Liver (tissue), 9 donors: ENCODE measurements around the gene CETN2. TPM values are rescaled to one million over a fixed set of nuclear protein-coding genes. Genes with fewer than 3 reads are reported as not detected.

ENCODE experiments used
- DNase-seq: peaks from one replicate; pipeline ENCODE4 v3.0.0-alpha.2; 2017; ENCODE audit warnings: low spot score
- H3K27ac ChIP-seq, 2 donors: one replicate each; pipeline ENCODE4 v1.7.0; 2013; ENCODE audit warnings: inconsistent platforms in 2 of 2, low read length in 2 of 2, control low read depth in 1 of 2, low read depth in 1 of 2, mild to moderate bottlenecking in 1 of 2
- H3K27me3 ChIP-seq, 4 donors: one replicate each; pipeline versions ENCODE4 v1.6.1 to v1.7.0; 2013; ENCODE audit warnings: low read length in 3 of 4, inconsistent platforms in 1 of 4, mild to moderate bottlenecking in 1 of 4, moderate library complexity in 1 of 4; ENCODE audit not compliant: control insufficient read depth in 4 of 4, insufficient read depth in 4 of 4
- H3K36me3 ChIP-seq, 4 donors: one replicate each; pipeline versions ENCODE4 v1.6.1 to v1.7.0; 2013; ENCODE audit warnings: low read length in 3 of 4, mild to moderate bottlenecking in 3 of 4, low read depth in 1 of 4, moderate library complexity in 1 of 4; ENCODE audit not compliant: control insufficient read depth in 4 of 4, insufficient read depth in 3 of 4
- H3K4me1 ChIP-seq, 4 donors: one replicate each; pipeline versions ENCODE4 v1.6.1 to v1.7.0; 2013; ENCODE audit warnings: low read length in 3 of 4, mild to moderate bottlenecking in 3 of 4, moderate library complexity in 1 of 4; ENCODE audit not compliant: control insufficient read depth in 4 of 4, insufficient read depth in 4 of 4
- H3K4me3 ChIP-seq, 3 donors: one replicate each; pipeline versions ENCODE4 v1.6.1 to v1.7.0; 2013; ENCODE audit warnings: low read length in 3 of 3, control low read depth in 1 of 3, low read depth in 1 of 3, mild to moderate bottlenecking in 1 of 3
- H3K9ac ChIP-seq, 2 donors: one replicate each; pipeline ENCODE4 v1.7.0; 2013; ENCODE audit warnings: low read length in 2 of 2, mild to moderate bottlenecking in 2 of 2, moderate library complexity in 2 of 2, control low read depth in 1 of 2, low read depth in 1 of 2
- H3K9me3 ChIP-seq, 4 donors: one replicate each; pipeline versions ENCODE4 v1.6.1 to v1.7.0; 2013; ENCODE audit warnings: low read length in 3 of 4; ENCODE audit not compliant: control insufficient read depth in 4 of 4
- ATF3 ChIP-seq: IDR thresholded peaks from 2 replicates; pipeline ENCODE4 v1.6.1; 2016; ENCODE audit warnings: antibody characterized with exemption
- CTCF ChIP-seq: fragments of 150-350 bp; IDR thresholded peaks from 2 replicates; pipeline ENCODE4 v1.5.1; 2017; ENCODE audit warnings: improper control_type of control experiment, low read depth, low read length; ENCODE audit not compliant: missing input control
- EGR1 ChIP-seq, 2 donors: IDR thresholded peaks; 2 replicates each; pipeline ENCODE4 v1.6.1; 2016 to 2018; ENCODE audit warnings: antibody characterized with exemption in 2 of 2, low read depth in 2 of 2
- FOXA1 ChIP-seq: IDR thresholded peaks from 2 replicates; pipeline ENCODE4 v1.6.1; 2016; ENCODE audit warnings: antibody characterized with exemption
- FOXA2 ChIP-seq: IDR thresholded peaks from 2 replicates; pipeline ENCODE4 v1.6.1; 2016; ENCODE audit warnings: antibody characterized with exemption
- GABPA ChIP-seq, 2 donors: IDR thresholded peaks in 1 of 2; conservative IDR thresholded peaks in 1 of 2; 2 replicates each; pipeline ENCODE4 v1.6.1; 2016; ENCODE audit warnings: antibody characterized with exemption in 2 of 2, mild to moderate bottlenecking in 1 of 2, moderate library complexity in 1 of 2
- HNF4A ChIP-seq, 2 donors: conservative IDR thresholded peaks; 2 replicates each; pipeline ENCODE4 v1.6.1; 2016; ENCODE audit warnings: antibody characterized with exemption in 2 of 2, mild to moderate bottlenecking in 2 of 2
- HNF4G ChIP-seq: IDR thresholded peaks from 2 replicates; pipeline ENCODE4 v1.6.1; 2016; ENCODE audit warnings: antibody characterized with exemption
- JUND ChIP-seq, 2 donors: IDR thresholded peaks; 2 replicates each; pipeline ENCODE4 v1.6.1; 2016; ENCODE audit warnings: antibody characterized with exemption in 2 of 2
- MAX ChIP-seq: IDR thresholded peaks from 2 replicates; pipeline ENCODE4 v1.6.1; 2016; ENCODE audit warnings: antibody characterized with exemption
- NR2F2 ChIP-seq: IDR thresholded peaks from 2 replicates; pipeline ENCODE4 v1.6.1; 2016; ENCODE audit warnings: antibody characterized with exemption
- RAD21 ChIP-seq, 2 donors: IDR thresholded peaks; 2 replicates each; pipeline ENCODE4 v1.6.1; 2016; ENCODE audit warnings: antibody characterized with exemption in 2 of 2, mild to moderate bottlenecking in 2 of 2
- REST ChIP-seq: IDR thresholded peaks from 2 replicates; pipeline ENCODE4 v1.6.1; 2016; ENCODE audit warnings: antibody characterized with exemption, mild to moderate bottlenecking
- RXRA ChIP-seq, 2 donors: IDR thresholded peaks; 2 replicates each; pipeline ENCODE4 v1.6.1; 2017 to 2018; ENCODE audit warnings: antibody characterized with exemption in 2 of 2, mild to moderate bottlenecking in 1 of 2
- SP1 ChIP-seq: IDR thresholded peaks from 2 replicates; pipeline ENCODE4 v1.6.1; 2018; ENCODE audit warnings: antibody characterized with exemption, mild to moderate bottlenecking
- TAF1 ChIP-seq: conservative IDR thresholded peaks from 2 replicates; pipeline ENCODE4 v1.6.1; 2016; ENCODE audit warnings: antibody characterized with exemption, mild to moderate bottlenecking
- YY1 ChIP-seq: IDR thresholded peaks from 2 replicates; pipeline ENCODE4 v1.6.1; 2016; ENCODE audit warnings: antibody characterized with exemption, mild to moderate bottlenecking
- ZBTB33 ChIP-seq: IDR thresholded peaks from 2 replicates; pipeline ENCODE4 v1.6.1; 2016; ENCODE audit warnings: antibody characterized with exemption
- WGBS: extraction: QIAGEN DNeasy Blood & Tissue Kit; methylation state at CpG from one replicate; pipeline ENCODE4 v1.1.7; 2013; 5-methylcytosine and 5-hydroxymethylcytosine counted together
- polyA plus RNA-seq, 2 donors: library from polyadenylated mRNA; stranded (reverse) in 1 of 2; unstranded in 1 of 2; fragments of 200-250 nt in 1 of 2; fragments of >200 nt in 1 of 2; fragmentation: Nextera tagmentation in 1 of 2; extraction: Ambion mirVana in 1 of 2; gene quantifications; one replicate each; pipeline versions ENCODE4 v1.2.1 to v1.2.3, GENCODE V29; 2013 to 2015
- total RNA-seq, 2 donors: library from RNA; depleted of rRNA; stranded (reverse); fragments of >200 nt; gene quantifications; one replicate each; pipeline ENCODE4 v1.2.3, GENCODE V29; 2014
- donor health status: healthy.
- donor health status: healthy.
- donor health status: healthy.
- donor health status: healthy.
- donor health status: healthy.

CETN2 gene
- total and polyA plus RNA-seq, 4 donors, result 10.1 to 24.3 (median 13.7) TPM

- TF ChIP-seq GABPA (IDR thresholded peaks at IDR 0.05 in 1 of 2, conservative IDR thresholded peaks at IDR 0.05 in 1 of 2) (no peak), RXRA (IDR thresholded peaks at IDR 0.05) (no peak), EGR1 (IDR thresholded peaks at IDR 0.05; ENCODE audit: low read depth in 2 of 2) (no peak), ZBTB33 (no peak), HNF4A (conservative IDR thresholded peaks at IDR 0.05) (no peak), ATF3 (no peak), SP1 (no peak)
- no peak overlapping the region for H3K27ac ChIP-seq
- H3K9ac ChIP-seq, result no peak overlapping the region
- H3K36me3 ChIP-seq, result peaks cover 8 to 42% (median 22%) of the 10 kb centered on the region in 4 donors
- 95% methylated on average over 7 of the region's 7 CpGs for WGBS
- H3K9me3 ChIP-seq, result no peaks in the 10 kb centered on the region
- no peaks in the 10 kb centered on the region for H3K4me1 ChIP-seq
- no peaks in the 10 kb centered on the region for H3K27me3 ChIP-seq
- no peak overlapping the region for H3K4me3 ChIP-seq
- no peak for DNase-seq
These were observed 39.4 kb upstream of the CETN2 start for GRCh38 chrX:152869972-152870371.

- TF ChIP-seq EGR1 (IDR thresholded peaks at IDR 0.05; ENCODE audit: low read depth in 2 of 2), result no peak
- no peak for TF ChIP-seq YY1
- TF ChIP-seq CTCF, result no peak
- no peak for TF ChIP-seq JUND (IDR thresholded peaks at IDR 0.05)
- TF ChIP-seq GABPA (IDR thresholded peaks at IDR 0.05 in 1 of 2, conservative IDR thresholded peaks at IDR 0.05 in 1 of 2), result no peak
- TF ChIP-seq FOXA1, result no peak
- no peak for TF ChIP-seq RAD21 (IDR thresholded peaks at IDR 0.05)
- no peak for TF ChIP-seq REST
- no peak for TF ChIP-seq ZBTB33
- TF ChIP-seq RXRA (IDR thresholded peaks at IDR 0.05), result no peak
- TF ChIP-seq TAF1, result no peak
- no peak for TF ChIP-seq MAX
- TF ChIP-seq NR2F2, result no peak
- no peak for TF ChIP-seq HNF4A (conservative IDR thresholded peaks at IDR 0.05)
- TF ChIP-seq ATF3, result no peak
- TF ChIP-seq HNF4G, result no peak
- TF ChIP-seq SP1, result no peak
- no peak for TF ChIP-seq FOXA2
- no peaks in the 10 kb centered on the region for H3K4me1 ChIP-seq
- no peak overlapping the region for H3K27ac ChIP-seq
- no peaks in the 10 kb centered on the region for H3K27me3 ChIP-seq
- DNase-seq, result no peak
- no peaks in the 10 kb centered on the region for H3K9me3 ChIP-seq
- no peak overlapping the region for H3K9ac ChIP-seq
- WGBS, result 92% methylated on average over 5 of the region's 5 CpGs
- H3K36me3 ChIP-seq, result peaks cover 8 to 58% (median 25%) of the 10 kb centered on the region in 4 donors
- no peak overlapping the region for H3K4me3 ChIP-seq
These were observed 35.8 kb upstream of the CETN2 start for GRCh38 chrX:152866386-152866785.
